ENCODE measurements around the gene TH.

GRCh38 chr11:2172676-2173075, 1.1 kb upstream of the TH start:
- no peak for TF ChIP-seq EP300 (IDR thresholded peaks at IDR 0.05)
- no peak for TF ChIP-seq MAX (IDR thresholded peaks at IDR 0.05)
- TF ChIP-seq CTCF (IDR thresholded peaks at IDR 0.05), result no peak

All from A549 (cell line).